Measurements from ENCODE around the gene TPRG1L. TPM values are rescaled to one million over a fixed set of nuclear protein-coding genes. Genes with fewer than 3 reads are reported as not detected.

The TPRG1L gene
- total RNA-seq, 4 donors from 2014 or later, result 33.9 to 45.1 (median 40.0) TPM

DNA sequence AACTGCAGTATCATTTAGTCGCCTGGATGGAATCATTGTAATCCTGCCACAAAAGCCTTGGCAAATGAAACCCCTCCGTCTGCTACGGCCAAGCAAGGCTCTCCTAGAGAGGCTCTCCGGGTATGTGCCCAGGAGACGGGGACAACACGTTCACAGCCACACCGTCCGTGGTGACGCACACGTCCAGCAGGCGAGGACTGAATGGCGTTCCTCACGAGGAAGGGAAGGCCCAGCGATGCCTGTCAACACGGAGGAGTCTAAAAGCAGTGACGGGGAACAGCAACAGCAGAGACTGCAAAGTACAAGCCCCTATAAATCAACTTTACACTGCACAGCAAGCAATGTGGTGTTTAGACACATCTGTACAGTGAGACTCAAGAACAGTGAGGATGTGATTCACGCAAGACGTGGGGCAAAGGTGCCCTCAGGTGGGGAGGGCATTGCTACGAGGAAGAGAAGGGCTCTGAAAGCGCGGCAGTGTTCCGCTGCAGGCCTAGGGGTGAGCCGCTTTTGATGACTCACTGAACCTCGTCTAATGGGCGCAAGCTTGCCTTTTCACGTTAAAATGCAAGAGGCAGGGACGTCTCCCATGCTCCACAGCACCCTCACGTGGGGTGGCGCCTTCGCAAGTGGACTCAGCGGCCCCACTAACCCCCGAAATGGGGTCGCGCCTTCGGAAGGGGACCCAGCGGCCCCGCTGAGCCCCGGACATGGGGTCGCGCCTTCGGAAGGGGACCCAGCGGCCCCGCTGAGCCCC is 18.3 kb downstream of the TPRG1L start:
- Histone ChIP-seq H3K27me3 (no peaks in the 10 kb centered on the region), H3K27ac (no peak overlapping the region), H3K4me3 (replicated peaks in 1 of 3) (no peak overlapping the region), H3K9me3 (no peaks in the 10 kb centered on the region), H3K36me3 (peaks cover 9 to 11% of the 10 kb centered on the region in 2 donors), H3K4me1 (no peaks in the 10 kb centered on the region)
- WGBS, 2 donors, result 93 to 94% methylated on average over 27 to 35 of the region's 43 CpGs
- DNase-seq, result no peak
- TF ChIP-seq, protein P1, sequence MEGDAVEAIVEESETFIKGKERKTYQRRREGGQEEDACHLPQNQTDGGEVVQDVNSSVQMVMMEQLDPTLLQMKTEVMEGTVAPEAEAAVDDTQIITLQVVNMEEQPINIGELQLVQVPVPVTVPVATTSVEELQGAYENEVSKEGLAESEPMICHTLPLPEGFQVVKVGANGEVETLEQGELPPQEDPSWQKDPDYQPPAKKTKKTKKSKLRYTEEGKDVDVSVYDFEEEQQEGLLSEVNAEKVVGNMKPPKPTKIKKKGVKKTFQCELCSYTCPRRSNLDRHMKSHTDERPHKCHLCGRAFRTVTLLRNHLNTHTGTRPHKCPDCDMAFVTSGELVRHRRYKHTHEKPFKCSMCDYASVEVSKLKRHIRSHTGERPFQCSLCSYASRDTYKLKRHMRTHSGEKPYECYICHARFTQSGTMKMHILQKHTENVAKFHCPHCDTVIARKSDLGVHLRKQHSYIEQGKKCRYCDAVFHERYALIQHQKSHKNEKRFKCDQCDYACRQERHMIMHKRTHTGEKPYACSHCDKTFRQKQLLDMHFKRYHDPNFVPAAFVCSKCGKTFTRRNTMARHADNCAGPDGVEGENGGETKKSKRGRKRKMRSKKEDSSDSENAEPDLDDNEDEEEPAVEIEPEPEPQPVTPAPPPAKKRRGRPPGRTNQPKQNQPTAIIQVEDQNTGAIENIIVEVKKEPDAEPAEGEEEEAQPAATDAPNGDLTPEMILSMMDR (IDR thresholded peaks at IDR 0.05), result no peak
- no peak for TF ChIP-seq POLR2A (IDR thresholded peaks at IDR 0.05)
- intact Hi-C loops (cut with DNase I), result loop anchor here (10.0 kb wide), 1 partner anchor 152 kb away; the partner anchor contains the start of gene LRRC47

DNA sequence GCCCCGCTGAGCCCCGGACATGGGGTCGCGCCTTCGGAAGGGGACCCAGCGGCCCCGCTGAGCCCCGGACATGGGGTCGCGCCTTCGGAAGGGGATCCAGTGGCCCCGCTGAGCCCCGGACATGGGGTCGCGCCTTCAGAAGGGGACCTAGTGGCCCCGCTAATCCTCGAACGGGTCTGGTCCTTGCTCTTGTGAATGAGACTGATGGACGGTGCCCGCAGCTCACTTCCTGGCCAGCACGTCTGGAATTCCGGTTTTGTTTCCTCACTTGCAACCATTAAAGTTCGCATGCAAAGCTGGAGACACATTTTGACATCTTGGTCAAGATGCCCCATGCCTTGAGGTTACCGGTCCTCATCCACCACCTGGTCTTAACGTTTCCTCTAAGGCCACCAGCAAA is 19.5 kb downstream of the TPRG1L start:
- TF ChIP-seq, protein P1 (IDR thresholded peaks at IDR 0.05), result no peak
- TF ChIP-seq POLR2A (IDR thresholded peaks at IDR 0.05), result no peak
- WGBS, 2 donors, result 91 to 93% methylated on average over 7 to 10 of the region's 25 CpGs
- DNase-seq, result no peak

DNA sequence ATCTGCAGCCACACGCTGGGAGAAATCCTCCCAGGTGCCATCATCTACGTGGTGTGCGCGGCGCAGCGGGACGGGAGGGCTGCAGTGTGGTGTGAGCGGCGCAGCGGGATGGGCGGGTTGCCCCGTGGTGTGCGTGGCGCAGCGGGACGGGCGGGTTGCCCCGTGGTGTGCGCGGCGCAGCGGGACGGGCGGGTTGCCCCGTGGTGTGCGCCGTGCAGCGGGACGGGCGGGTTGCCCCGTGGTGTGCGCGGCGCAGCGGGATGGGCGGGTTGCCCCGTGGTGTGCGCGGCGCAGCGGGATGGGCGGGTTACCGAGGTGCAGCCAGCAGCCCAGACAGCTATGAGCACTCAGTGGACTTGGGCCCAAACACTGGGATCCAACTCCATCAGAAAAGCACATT is 20.4 kb downstream of the TPRG1L start:
- H3K36me3 ChIP-seq, result peaks cover 7% of the 10 kb centered on the region in 2 donors
- H3K27ac ChIP-seq, result no peak overlapping the region
- H3K9me3 ChIP-seq, result no peaks in the 10 kb centered on the region
- peaks cover 10 to 12% of the 10 kb centered on the region in 2 donors for H3K4me1 ChIP-seq
- TF ChIP-seq, protein P1 (IDR thresholded peaks at IDR 0.05), result no peak
- TF ChIP-seq POLR2A (IDR thresholded peaks at IDR 0.05), result no peak
- no peaks in the 10 kb centered on the region for H3K27me3 ChIP-seq
- DNase-seq, result no peak
- 84 to 94% methylated on average over 36 to 37 of the region's 43 CpGs for WGBS, 2 donors
- no peak overlapping the region for H3K4me3 ChIP-seq (replicated peaks in 1 of 3)
- intact Hi-C loops (cut with DNase I), result loop anchor here (10.0 kb wide), 1 partner anchor 150 kb away; the partner anchor contains the start of gene LRRC47

More for the DNA sequence above, 19.5 kb downstream of the TPRG1L start:
- H3K4me3 ChIP-seq (replicated peaks in 1 of 3), result no peak overlapping the region
- no peaks in the 10 kb centered on the region for H3K9me3 ChIP-seq
- H3K36me3 ChIP-seq, result peaks cover 7% of the 10 kb centered on the region in 2 donors
- H3K4me1 ChIP-seq, result peaks cover 5 to 8% of the 10 kb centered on the region in 2 donors
- no peak overlapping the region for H3K27ac ChIP-seq
- no peaks in the 10 kb centered on the region for H3K27me3 ChIP-seq
- intact Hi-C loops (cut with DNase I), result loop anchor here (10.0 kb wide), 1 partner anchor 151 kb away; the partner anchor contains the start of gene LRRC47

DNA sequence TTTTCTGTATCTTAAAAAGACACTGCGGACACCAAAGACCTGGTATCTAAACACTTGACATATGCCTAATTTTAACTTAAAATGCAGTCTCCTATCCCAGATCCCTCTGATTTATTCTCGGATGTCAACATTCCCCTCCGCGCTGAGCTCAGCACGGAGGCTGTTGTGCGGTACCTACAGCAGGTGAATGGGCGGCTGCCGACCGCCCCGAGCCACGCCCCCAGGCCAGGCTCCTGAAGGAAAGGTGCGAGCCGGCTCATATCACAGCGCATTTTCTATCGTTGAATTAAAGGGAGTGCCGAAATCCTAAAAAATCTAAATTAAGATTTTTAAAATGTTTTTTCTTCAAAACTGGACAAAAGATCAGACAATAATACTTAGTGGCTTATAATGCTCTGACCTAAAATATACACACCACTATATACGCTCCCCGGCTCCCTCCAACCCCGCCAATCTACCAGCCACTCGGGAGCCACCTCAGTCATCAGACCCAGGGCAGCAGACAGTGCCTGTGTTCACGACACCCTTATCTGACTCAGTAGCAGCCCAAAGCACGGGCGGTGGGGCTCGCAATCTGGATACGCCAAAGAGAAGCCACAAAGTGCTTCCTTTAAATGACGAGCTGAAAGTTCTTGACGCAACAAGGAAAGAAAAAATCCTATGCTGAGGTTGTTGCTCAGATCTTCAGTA is 21.0 kb downstream of the TPRG1L start:
- Histone ChIP-seq H3K4me3 (replicated peaks in 1 of 3) (no peak overlapping the region), H3K36me3 (peaks cover 7% of the 10 kb centered on the region in 2 donors), H3K9me3 (no peaks in the 10 kb centered on the region), H3K27me3 (peaks cover 4% of the 10 kb centered on the region), H3K4me1 (peaks cover 15 to 17% of the 10 kb centered on the region in 2 donors), H3K27ac (no peak overlapping the region)
- 94 to 95% methylated on average over 27 of the region's 27 CpGs for WGBS, 2 donors
- intact Hi-C loops (cut with DNase I), result loop anchor here (10.0 kb wide), 1 partner anchor 149 kb away; the partner anchor contains the start of gene LRRC47
- no peak for TF ChIP-seq POLR2A (IDR thresholded peaks at IDR 0.05)
- TF ChIP-seq, protein P1 (IDR thresholded peaks at IDR 0.05), result no peak
- no peak for DNase-seq
